DMS79 (cell line): ENCODE data around the gene DCK.
"Not testable (repeated sequence)": the region's sequence is repeated elsewhere in the genome, so short reads cannot be mapped to it uniquely, and the experiment has no call there.

Experiments used
- DNase-seq: peaks from one replicate; lab custom pipeline; 2025; lab: John Stamatoyannopoulos, UW

The DCK gene

GRCh38 chr4:71001363-71001762 is 7.9 kb downstream of the DCK start:
- not testable (repeated sequence) for DNase-seq

DNA sequence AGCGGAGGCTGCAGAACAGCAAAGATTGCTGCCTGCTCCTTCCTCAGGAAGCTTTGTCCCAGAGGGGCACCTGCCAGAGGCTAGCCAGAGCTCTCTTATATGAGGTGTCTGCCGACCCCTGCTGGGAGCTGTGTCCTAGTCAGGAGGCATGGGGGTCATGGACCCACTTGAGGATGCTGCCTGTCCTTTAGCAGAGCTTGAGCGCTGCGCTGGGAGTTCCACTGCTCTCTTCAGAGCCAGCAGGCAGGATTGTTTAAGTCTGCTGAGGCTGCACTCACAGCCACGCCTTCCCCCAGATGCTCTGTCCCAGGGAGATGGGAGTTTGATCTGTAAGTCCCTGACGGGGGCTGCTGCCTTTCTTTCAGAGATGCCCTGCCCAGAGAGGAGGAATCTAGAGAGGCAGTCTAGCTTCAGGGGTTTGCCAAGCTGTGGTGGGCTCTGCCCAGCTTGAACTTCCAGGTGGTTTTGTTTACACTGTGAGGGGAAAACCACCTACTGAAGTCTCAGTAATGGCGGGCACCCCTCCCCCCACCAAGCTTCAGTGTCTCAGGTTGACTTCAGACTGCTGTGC is 10.9 kb downstream of the DCK start:
- DNase-seq, result no peak

DNA sequence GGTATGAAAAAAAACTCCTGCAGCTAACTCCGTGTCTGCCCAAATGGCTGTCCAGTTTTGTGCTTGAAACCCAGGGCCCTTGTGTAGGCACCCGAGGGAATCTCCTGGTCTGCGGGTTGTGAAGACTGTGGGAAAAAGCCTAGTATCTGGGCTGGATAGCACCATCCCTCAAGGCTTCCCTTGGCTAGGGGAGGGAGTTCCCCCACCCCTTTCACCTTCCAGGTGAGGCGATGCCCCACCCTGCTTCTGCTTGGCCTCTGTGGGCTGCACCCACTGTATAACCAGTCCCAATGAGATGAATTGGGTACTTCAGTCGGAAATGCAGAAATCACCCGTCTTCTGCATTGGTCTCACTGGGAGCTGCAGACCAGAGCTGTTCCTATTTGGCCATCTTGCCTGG is 11.6 kb downstream of the DCK start:
- not testable (repeated sequence) for DNase-seq

- DNase-seq, result no peak
Observed at GRCh38 chr4:71006203-71006907, 12.9 kb downstream of the DCK start.

GRCh38 chr4:71008196-71008595 is 14.7 kb downstream of the DCK start:
- DNase-seq, result peak; percentile 62

DNA sequence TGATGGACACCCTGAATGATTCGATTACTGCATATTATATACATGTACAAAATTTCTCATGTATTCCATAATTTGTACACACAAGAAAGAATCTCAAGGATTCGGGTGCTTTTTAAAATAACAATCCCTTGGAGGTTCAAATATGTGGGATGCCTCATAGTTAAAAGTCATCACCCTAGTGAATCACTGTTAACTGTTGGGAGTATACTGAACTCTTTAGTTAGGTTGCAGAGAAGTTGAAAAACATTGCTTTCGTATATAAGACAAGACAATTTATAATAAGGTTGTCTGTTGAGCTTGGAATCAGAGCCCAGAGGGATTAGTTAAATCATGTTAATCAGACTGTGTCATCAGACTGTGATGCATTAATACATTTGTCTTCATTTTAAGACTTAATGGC is 15.6 kb downstream of the DCK start:
- DNase-seq, result no peak

DNA sequence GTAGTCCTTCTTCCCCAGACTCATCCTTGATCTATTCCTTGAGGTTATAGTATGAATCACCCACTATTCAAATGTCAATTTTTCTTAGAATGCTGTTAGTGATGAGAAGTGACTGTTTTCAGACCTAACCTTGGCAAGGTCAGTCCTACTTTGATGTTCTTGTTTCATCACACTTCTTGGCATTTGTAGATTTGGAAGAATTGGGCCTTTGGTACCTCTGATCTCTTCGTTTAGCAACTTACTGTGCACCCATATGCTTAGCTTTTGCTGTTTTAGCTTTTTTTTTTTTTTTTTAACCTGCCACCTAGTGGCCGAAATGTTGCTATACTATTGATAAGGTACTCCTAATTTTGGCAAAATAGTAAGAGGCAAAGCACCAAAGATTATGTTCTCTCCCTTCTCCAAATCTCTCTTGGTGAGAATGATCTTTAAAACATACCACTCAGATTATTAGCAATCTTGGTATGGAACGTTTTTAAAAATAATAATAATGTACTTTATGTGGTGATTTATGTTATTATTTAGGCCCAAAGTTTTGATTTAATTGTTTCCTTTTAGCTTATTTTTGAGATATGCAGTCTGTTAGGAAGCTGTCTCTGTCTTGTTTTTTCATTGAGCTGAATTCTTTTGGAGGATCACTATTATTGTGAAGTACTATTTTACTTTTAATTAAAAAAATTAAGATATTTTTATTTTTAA is 16.6 kb downstream of the DCK start:
- DNase-seq, result no peak

DNA sequence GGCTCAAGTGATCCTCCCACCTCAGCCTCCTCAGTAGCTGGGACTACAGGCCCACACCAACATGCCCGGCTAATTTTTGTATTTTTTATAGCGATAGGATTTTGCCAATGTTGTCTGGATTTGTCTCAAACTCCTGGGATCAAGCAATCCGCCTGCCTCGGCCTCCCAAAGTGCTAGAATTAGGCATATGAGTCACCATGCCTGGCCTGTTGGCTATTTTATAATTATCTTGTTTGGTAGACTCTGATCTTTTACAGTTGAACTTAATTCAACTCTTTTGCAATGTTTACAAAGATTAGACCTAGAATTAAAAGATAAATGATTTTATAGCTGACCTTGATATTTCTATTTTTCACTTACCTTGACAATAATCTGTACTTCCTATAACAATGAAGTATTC is 18.0 kb downstream of the DCK start:
- DNase-seq, result no peak

GRCh38 chr4:71017391-71017790 is 23.9 kb downstream of the DCK start:
- DNase-seq, result not testable (repeated sequence)

GRCh38 chr4:71020611-71021010 is 27.2 kb downstream of the DCK start:
- DNase-seq, result no peak

DNA sequence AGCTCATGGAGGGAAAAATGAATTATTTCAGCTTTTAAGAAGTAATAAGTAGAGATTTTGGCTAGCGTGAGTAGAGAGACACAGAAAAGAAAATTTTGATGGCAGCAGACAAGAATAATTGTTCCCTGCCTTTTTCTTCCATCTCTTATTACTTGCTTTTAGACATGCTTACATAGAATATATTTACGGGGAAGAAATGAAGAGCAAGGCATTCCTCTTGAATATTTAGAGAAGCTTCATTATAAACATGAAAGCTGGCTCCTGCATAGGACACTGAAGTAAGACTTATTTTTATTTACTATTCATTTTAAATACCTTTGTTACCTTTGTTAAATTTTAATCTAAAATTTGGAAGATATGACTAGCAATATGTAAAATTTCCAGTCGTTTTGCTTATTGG is 32.2 kb downstream of the DCK start:
- no peak for DNase-seq

DNA sequence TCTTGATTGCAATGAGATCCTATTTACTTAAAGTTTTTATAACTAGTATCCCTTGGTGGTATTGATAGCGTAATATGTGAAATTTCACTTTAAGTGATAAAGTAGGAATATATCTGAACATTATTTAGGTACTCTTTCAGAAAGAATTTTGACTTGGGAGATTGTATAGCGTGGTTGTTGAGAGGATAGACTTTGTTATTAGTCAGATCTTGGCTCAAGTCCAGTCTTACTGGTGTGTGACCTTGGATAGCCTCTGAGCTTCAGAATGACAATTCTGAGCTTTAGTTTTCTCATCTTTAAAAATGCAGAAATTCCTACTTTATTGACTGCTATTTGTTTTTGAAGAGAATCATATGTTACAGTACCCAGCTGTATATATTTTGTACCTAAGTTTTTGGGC is 32.6 kb downstream of the DCK start:
- no peak for DNase-seq

GRCh38 chr4:71027611-71028010 is 34.2 kb downstream of the DCK start:
- DNase-seq, result no peak

DNA sequence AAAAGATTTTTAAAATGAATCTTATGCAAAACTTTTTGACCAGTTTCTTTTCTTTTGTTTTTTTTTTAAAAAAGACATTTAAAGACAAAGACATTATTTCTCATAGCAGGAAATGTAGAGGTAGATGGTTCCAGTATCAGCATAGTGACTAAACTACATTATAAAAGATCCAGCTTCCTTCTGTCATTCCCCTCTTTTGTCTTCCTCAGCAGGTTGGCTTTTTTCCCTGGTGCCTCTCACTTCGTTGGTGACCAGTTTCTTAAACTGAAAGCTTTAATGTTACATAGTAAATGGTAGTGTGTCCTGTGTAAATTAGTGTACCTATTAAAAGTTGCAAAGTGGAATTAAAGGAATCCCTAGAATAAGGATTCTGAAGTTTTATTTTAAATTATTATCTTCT is 36.1 kb downstream of the DCK start:
- DNase-seq, result no peak

DNA sequence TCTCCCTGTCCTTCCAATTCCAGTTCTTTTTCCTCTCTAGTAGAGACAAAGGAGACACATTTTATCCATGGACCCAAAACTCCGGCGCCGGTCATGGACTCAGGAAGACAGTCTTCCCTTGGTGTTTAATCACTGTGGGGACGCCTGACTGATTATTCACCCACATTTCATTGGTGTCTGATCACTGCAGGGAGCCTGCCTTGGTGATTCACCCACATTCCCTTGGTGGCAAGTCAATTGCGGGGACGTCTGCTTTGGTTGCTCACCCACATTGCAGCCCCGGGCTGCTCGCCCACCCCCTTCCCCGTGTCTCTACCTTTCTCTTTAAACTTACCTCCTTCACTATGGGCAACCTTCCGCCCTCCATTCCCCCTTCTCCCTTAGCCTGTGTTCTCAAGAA is 38.7 kb downstream of the DCK start:
- not testable (repeated sequence) for DNase-seq

- DNase-seq, result no peak
Observed at GRCh38 chr4:71045256-71045655, 51.8 kb downstream of the DCK start.

DNA sequence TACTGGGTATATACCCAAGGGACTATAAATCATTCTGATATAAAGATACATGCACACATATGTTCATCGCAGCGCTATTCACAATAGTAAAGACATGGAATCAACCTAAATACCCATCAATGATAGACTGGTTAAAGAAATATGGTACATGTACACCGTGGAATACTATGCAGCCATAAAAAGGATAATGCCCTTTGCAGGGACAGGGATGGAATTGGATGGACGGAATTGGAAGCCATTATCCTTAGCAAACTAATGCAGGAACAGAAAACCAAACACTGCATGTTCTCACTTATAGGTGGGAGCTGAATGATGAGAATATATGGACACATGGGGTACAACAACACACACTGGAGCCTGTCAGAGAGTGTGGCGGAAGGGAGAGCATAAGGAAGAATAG is 55.9 kb downstream of the DCK start:
- DNase-seq, result no peak

GRCh38 chr4:71050809-71051208 is 57.4 kb downstream of the DCK start:
- DNase-seq, result no peak

DNA sequence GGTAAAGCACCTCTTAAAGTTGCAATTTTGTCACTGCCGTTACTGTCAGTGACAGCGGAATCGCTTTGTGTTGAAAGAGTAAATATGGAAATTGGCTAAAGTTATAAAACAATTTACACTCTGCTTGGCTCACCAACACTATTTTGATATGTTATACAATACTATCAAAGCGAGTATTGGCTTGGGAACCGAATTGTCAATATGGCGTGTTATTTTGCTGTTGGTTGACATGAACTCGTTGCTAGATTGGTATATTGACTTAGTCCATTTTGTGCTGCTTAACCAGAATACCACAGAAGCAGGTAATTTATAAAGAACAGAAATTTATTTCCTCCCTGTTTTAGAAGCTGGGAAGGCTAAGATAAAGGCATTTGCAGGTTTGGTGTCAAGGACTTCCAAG is 58.6 kb downstream of the DCK start:
- DNase-seq, result no peak

DNA sequence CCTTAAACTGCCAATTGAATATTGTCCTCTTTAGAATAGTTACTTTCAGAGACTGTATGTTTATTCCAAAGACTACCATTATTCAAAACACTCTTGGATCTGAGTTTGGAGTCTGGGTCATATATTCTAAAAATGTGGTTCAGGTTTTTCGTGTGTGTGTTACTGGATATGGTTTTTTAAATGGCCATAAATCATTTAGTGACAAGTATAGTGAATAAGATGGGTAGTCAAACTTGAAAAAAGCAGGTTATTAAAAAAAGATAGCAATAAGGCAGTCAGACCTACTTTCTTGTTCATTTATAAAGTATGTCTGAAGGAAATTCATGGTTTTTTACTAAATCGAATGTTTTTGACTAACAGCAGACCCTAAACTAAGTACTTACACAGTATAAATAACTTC is 59.3 kb downstream of the DCK start:
- DNase-seq, result no peak

DNA sequence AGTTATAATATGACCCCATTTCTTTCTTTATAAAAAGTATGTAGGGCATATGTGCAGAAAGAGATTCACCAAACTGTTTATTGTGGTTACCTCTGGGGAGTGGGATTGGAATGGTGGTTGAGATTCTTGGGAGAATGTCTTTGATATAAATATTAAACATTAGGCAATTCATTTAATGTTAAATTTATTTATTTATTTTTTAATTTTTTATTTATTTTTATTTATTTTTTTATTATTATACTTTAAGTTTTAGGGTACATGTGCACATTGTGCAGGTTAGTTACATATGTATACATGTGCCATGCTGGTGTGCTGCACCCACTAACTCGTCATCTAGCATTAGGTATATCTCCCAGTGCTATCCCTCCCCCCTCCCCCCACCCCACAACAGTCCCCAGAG is 60.2 kb downstream of the DCK start:
- DNase-seq, result not testable (repeated sequence)

DNA sequence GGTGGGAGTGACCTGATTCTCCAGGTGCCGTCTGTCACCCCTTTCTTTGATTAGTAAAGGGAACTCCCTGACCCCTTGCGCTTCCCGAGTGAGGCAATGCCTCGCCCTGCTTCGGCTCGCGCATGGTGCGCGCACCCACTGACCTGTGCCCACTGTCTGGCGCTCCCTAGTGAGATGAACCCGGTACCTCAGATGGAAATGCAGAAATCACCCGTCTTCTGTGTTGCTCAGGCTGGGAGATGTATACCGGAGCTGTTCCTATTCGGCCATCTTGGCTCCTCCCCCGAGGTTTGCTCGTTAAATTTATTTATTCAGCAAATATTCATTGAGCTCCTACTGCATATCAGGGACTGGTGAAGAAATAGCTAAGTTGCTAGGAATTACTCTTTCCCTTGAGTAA is 66.1 kb downstream of the DCK start:
- DNase-seq, result not testable (repeated sequence)

DNA sequence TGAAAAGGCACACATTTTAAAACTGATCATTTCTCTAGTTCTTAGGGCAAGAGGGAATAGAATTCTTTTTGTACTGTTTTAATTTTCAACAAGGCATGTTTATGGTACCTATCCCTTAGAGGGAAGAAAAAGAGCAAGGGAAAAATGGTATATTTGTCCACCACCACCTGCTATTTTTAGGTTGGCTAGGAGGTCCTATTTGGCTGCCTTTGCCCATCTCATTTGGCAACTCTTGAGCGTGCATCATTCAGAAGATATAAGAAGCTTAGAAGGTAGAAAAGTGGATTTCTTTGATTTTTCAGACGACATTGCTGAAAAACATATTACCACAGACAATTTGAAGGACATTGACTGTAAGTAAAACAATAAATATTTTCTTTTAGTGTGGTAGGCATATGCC is 69.0 kb downstream of the DCK start:
- no peak for DNase-seq

DNA sequence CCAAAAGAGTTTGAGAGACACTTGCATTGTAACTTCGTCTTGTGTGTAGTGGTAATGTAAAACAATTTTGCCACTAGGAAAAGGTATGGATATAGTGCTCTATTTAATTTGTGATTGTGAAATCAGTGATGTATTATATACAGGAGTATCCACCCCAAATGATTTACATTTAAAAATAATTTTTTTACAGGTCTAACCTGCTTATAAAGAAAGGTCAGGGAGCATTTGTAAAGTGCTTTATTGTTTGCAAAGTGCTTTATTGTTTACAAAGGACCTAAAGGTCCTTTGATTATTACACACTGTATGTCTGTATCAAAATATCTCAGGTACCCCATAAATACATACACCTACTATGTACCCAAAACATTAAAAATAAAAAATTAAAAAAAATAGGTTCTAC is 70.3 kb downstream of the DCK start:
- no peak for DNase-seq
